Measurements from ENCODE around the gene GSK3A. TPM values are rescaled to one million over a fixed set of nuclear protein-coding genes. Genes with fewer than 3 reads are reported as not detected.
A peak's percentile ranks its signal among the peaks of the same experiment; 100 is the strongest.

Gene GSK3A
- total and polyA plus RNA-seq, 9 of the 15 experiments (the other 6 are each of a cell fraction or from before 2014, with no cell fraction given): 0.62 to 90.7 (median 33.3) TPM

GRCh38 chr19:42217520-42218437 lies 24.6 kb downstream of the GSK3A start, which contains the start of gene DEDD2 (continued):
- no peak for TF ChIP-seq ZC3H4 (CRISPR knock-in tag; IDR thresholded peaks at IDR 0.05; ENCODE audit: borderline replicate concordance)
- TF ChIP-seq ZNF253 (CRISPR knock-in tag; conservative IDR thresholded peaks at IDR 0.05): no peak
- peak; percentile 77 to 80 for TF ChIP-seq MNT (conservative IDR thresholded peaks at IDR 0.05)
- TF ChIP-seq FUS (optimal IDR thresholded peaks at IDR 0.05; ENCODE audit: low read depth, low read length): no peak
- no peak for TF ChIP-seq E2F1 (CRISPR knock-in tag; IDR thresholded peaks at IDR 0.05)
- no peak for TF ChIP-seq CSDE1 (IDR thresholded peaks at IDR 0.05)
- TF ChIP-seq PHB (CRISPR knock-in tag; IDR thresholded peaks at IDR 0.05): no peak
- no peak for TF ChIP-seq PTTG1 (tag; IDR thresholded peaks at IDR 0.05; ENCODE audit: low read depth)
- TF ChIP-seq ZNF174 (CRISPR knock-in tag; IDR thresholded peaks at IDR 0.05): no peak
- TF ChIP-seq ZNF280A (IDR thresholded peaks at IDR 0.05; ENCODE audit: low read depth, partially characterized antibody): no peak
- TF ChIP-seq KDM2B (CRISPR knock-in tag; IDR thresholded peaks at IDR 0.05): no peak
- TF ChIP-seq ZNF212 (CRISPR knock-in tag; IDR thresholded peaks at IDR 0.05): no peak
- no peak for TF ChIP-seq HOXB6 (CRISPR knock-in tag; IDR thresholded peaks at IDR 0.05; ENCODE audit: borderline replicate concordance)
- TF ChIP-seq ZNF699 (CRISPR knock-in tag; IDR thresholded peaks at IDR 0.05; ENCODE audit: insufficient replicate concordance): no peak
- TF ChIP-seq HINFP (tag; conservative IDR thresholded peaks at IDR 0.05; ENCODE audit: low read depth): no peak
- TF ChIP-seq PBX2 (CRISPR knock-in tag; IDR thresholded peaks at IDR 0.05; ENCODE audit: low read depth): no peak
- TF ChIP-seq PBX2 (tag; conservative IDR thresholded peaks at IDR 0.05; ENCODE audit: low read depth): no peak
